Measurements from ENCODE around the gene PRPF6.

PRPF6 gene

GRCh38 chr20:63940472-63941266 lies 40.3 kb upstream of the PRPF6 start:
- Histone ChIP-seq H3K36me3 (ENCODE audit: insufficient read depth, low read length) (peaks cover 62% of the 10 kb centered on the region; the same call in 1 of the 2 replicates), H3K9me3 (ENCODE audit: insufficient read depth, low read depth, low read length) (no peaks in the 10 kb centered on the region), H2AFZ (ENCODE audit: low read length) (no peak overlapping the region), H3K79me2 (ENCODE audit: insufficient read depth, low read length) (no peaks in the 10 kb centered on the region), H3K9ac (ENCODE audit: low read depth, low read length, poor library complexity, severe bottlenecking) (no peak overlapping the region), H3K4me2 (ENCODE audit: low read depth, low read length, poor library complexity, severe bottlenecking) (no peak overlapping the region), H3K4me3 (ENCODE audit: low read length, poor library complexity, severe bottlenecking) (no peak overlapping the region), H3K4me1 (ENCODE audit: insufficient read depth, low read length, poor library complexity, severe bottlenecking) (no peaks in the 10 kb centered on the region), H4K20me1 (ENCODE audit: insufficient read depth, low read length, poor library complexity, severe bottlenecking) (peaks cover 12% of the 10 kb centered on the region), H3F3A (ENCODE audit: low read depth) (no peaks in the 10 kb centered on the region; the same call in 1 of the 2 replicates), H3K9me2 (replicated peaks; ENCODE audit: low read depth, low read length) (no peaks in the 10 kb centered on the region), H3K27me3 (ENCODE audit: insufficient read depth, low read length, poor library complexity, severe bottlenecking) (no peaks in the 10 kb centered on the region)
- no peak for TF ChIP-seq EZH2phosphoT487 (IDR thresholded peaks at IDR 0.05; ENCODE audit: borderline replicate concordance)
- TF ChIP-seq CTCF (conservative IDR thresholded peaks at IDR 0.05; ENCODE audit: low read length) = no peak

DNA sequence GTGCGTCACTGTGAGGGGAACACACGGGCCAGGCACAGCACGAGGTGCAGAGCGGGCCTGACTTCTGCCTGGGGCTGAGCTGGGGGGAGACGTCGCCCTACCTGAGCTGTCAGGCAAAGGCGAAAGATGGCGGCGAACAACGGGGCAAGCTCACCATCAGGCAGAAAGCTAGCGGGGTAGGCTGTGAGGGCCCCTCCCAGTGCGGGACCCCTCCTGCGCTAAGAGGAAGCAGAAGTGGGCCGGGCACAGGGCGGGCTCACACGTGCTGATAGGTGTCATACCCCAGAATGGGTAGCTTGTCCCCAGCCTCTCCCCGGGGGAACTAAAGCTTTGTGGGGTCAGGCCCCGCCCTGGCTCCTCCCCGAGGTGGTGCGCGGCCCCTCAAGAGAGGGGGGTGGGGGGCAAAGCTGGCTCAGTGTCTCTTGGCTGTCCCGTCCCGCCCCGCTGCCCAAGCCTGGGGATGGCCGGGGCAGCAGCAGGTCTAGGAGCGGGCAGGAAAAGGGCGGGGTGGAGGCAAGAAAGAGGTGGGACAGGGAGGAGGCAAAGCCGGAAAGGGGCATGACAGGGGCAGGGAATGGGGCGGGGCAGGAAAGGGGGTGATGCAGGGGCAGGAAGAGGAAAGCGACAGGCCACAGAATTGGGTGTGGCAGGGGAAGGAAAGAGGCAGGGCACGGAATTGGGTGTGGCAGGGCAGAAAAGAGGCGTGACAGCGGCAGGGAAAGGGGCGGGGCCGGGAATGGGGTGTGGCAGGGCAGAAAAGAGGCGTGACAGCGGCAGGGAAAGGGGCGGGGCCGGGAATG lies 39.5 kb upstream of the PRPF6 start:
- no peaks in the 10 kb centered on the region for H3K27me3 ChIP-seq (ENCODE audit: insufficient read depth, low read length, poor library complexity, severe bottlenecking)
- no peaks in the 10 kb centered on the region for H3K4me1 ChIP-seq (ENCODE audit: insufficient read depth, low read length, poor library complexity, severe bottlenecking)
- H3K9me3 ChIP-seq (ENCODE audit: insufficient read depth, low read depth, low read length) = no peaks in the 10 kb centered on the region
- H3K9ac ChIP-seq (ENCODE audit: low read depth, low read length, poor library complexity, severe bottlenecking) = no peak overlapping the region
- H3K4me3 ChIP-seq (ENCODE audit: low read length, poor library complexity, severe bottlenecking) = no peak overlapping the region
- H3K4me2 ChIP-seq (ENCODE audit: low read depth, low read length, poor library complexity, severe bottlenecking) = no peak overlapping the region
- peaks cover 3% of the 10 kb centered on the region; the same call in 1 of the 2 replicates for H3K79me2 ChIP-seq (ENCODE audit: insufficient read depth, low read length)
- no peaks in the 10 kb centered on the region; the same call in 1 of the 2 replicates for H3F3A ChIP-seq (ENCODE audit: low read depth)
- H3K9me2 ChIP-seq (replicated peaks; ENCODE audit: low read depth, low read length) = no peaks in the 10 kb centered on the region
- H4K20me1 ChIP-seq (ENCODE audit: insufficient read depth, low read length, poor library complexity, severe bottlenecking) = peaks cover 20% of the 10 kb centered on the region
- H3K36me3 ChIP-seq (ENCODE audit: insufficient read depth, low read length) = peaks cover 61% of the 10 kb centered on the region; the same call in 1 of the 2 replicates
- TF ChIP-seq CTCF (conservative IDR thresholded peaks at IDR 0.05; ENCODE audit: low read length) = no peak
- TF ChIP-seq EZH2phosphoT487 (IDR thresholded peaks at IDR 0.05; ENCODE audit: borderline replicate concordance) = no peak
- no peak overlapping the region for H2AFZ ChIP-seq (ENCODE audit: low read length)

DNA sequence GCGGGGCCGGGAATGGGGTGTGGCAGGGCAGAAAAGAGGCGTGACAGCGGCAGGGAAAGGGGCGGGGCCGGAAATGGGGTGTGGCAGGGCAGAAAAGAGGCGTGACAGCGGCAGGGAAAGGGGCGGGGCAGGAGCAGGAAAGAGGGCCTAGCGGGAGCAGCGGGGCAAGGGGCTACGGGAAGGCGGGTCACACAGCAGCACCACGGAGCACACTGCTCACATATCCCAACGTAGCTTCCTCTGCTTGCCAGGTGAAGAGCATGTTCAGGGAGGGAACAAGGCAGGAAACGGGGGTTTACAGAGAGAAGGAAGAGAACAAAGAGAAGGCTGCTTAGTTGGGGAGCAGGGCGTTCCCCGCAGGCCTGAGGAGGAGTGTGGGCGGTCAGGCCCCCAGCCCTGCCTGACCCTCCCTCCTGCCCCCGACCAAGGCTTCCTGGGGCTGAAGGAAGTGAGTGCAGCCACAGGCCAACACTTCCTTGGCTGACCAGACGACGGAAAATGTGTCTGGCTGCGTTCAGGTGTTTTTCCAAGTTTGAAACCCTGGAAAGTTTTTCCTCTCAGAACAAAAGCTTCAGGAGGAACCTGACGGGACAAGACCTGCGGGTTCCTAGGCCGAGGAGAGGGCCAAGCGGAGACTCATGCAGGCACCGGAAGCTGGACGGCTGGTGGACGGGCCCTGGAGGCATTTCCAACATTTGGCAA lies 38.5 kb upstream of the PRPF6 start:
- Histone ChIP-seq H3K9me3 (ENCODE audit: insufficient read depth, low read depth, low read length) (no peaks in the 10 kb centered on the region), H3K79me2 (ENCODE audit: insufficient read depth, low read length) (peaks cover 12% of the 10 kb centered on the region; the same call in 1 of the 2 replicates), H2AFZ (ENCODE audit: low read length) (no peak overlapping the region), H3K27me3 (ENCODE audit: insufficient read depth, low read length, poor library complexity, severe bottlenecking) (no peaks in the 10 kb centered on the region), H3K4me1 (ENCODE audit: insufficient read depth, low read length, poor library complexity, severe bottlenecking) (no peaks in the 10 kb centered on the region), H4K20me1 (ENCODE audit: insufficient read depth, low read length, poor library complexity, severe bottlenecking) (peaks cover 25% of the 10 kb centered on the region), H3K36me3 (ENCODE audit: insufficient read depth, low read length) (peaks cover 59% of the 10 kb centered on the region; the same call in 1 of the 2 replicates), H3K4me2 (ENCODE audit: low read depth, low read length, poor library complexity, severe bottlenecking) (no peak overlapping the region), H3K9ac (ENCODE audit: low read depth, low read length, poor library complexity, severe bottlenecking) (no peak overlapping the region), H3F3A (ENCODE audit: low read depth) (no peaks in the 10 kb centered on the region; the same call in 1 of the 2 replicates), H3K9me2 (replicated peaks; ENCODE audit: low read depth, low read length) (no peaks in the 10 kb centered on the region), H3K4me3 (ENCODE audit: low read length, poor library complexity, severe bottlenecking) (no peak overlapping the region)
- TF ChIP-seq EZH2phosphoT487 (IDR thresholded peaks at IDR 0.05; ENCODE audit: borderline replicate concordance) (no peak), CTCF (conservative IDR thresholded peaks at IDR 0.05; ENCODE audit: low read length) (no peak)

Measured in Loucy (cell line).